HG02763 (cell line): Measurements from ENCODE around the gene GSS.

Experiments
- ATAC-seq: cut with Tn5 transposase; IDR thresholded peaks from one replicate; pipeline ENCODE4 v1.9.1; 2021; ENCODE audit warnings: mild to moderate bottlenecking, moderate library complexity; ENCODE audit not compliant: unreplicated experiment

Gene GSS

GRCh38 chr20:34978092-34978744, 22.6 kb upstream of the GSS start:
- no peak for ATAC-seq

GRCh38 chr20:34977365-34978091, 21.9 kb upstream of the GSS start:
- ATAC-seq = no peak

- ATAC-seq = no peak
These were observed 20.7 kb upstream of the GSS start for GRCh38 chr20:34976286-34976685.

GRCh38 chr20:34974246-34974645, 18.6 kb upstream of the GSS start:
- no peak for ATAC-seq

GRCh38 chr20:34971561-34972235, 16.1 kb upstream of the GSS start:
- ATAC-seq = no peak

GRCh38 chr20:34970846-34971560, 15.4 kb upstream of the GSS start:
- no peak for ATAC-seq

GRCh38 chr20:34970193-34970840, 14.7 kb upstream of the GSS start:
- no peak for ATAC-seq

GRCh38 chr20:34968042-34968775, 12.6 kb upstream of the GSS start:
- ATAC-seq = no peak

GRCh38 chr20:34967421-34967820, 11.8 kb upstream of the GSS start:
- ATAC-seq = no peak

GRCh38 chr20:34965051-34965450, 9.4 kb upstream of the GSS start:
- no peak for ATAC-seq

- no peak for ATAC-seq
These were observed 8.9 kb upstream of the GSS start for GRCh38 chr20:34964486-34964885.

- ATAC-seq = no peak
These were observed 1.3 kb upstream of the GSS start for GRCh38 chr20:34956751-34957472.

- no peak for ATAC-seq
These were observed 444 bp upstream of the GSS start for GRCh38 chr20:34956041-34956458.

GRCh38 chr20:34954904-34955230, 739 bp downstream of the GSS start:
- ATAC-seq = no peak

GRCh38 chr20:34953960-34954359, 1.6 kb downstream of the GSS start:
- no peak for ATAC-seq

GRCh38 chr20:34952671-34953070, 2.9 kb downstream of the GSS start:
- no peak for ATAC-seq

- ATAC-seq = no peak
These were observed 4.0 kb downstream of the GSS start for GRCh38 chr20:34951652-34952051.

GRCh38 chr20:34951252-34951651, 4.4 kb downstream of the GSS start:
- no peak for ATAC-seq

- no peak for ATAC-seq
These were observed 6.5 kb downstream of the GSS start for GRCh38 chr20:34949120-34949519.

GRCh38 chr20:34948030-34948429, 7.6 kb downstream of the GSS start:
- no peak for ATAC-seq
